Panc1 (cell line): Measurements from ENCODE around the gene GRID2.

Source experiments
- TF ChIP-seq, protein P1 (sequence below), 2 experiments: IDR thresholded peaks; 2 replicates each; pipeline ENCODE4 v1.6.1; 2011 to 2012; ENCODE audit warnings: low read depth in 2 of 2, control low read depth in 1 of 2, low read length in 1 of 2, mild to moderate bottlenecking in 1 of 2, moderate library complexity in 1 of 2; ENCODE audit not compliant: insufficient read depth in 1 of 2
- TF ChIP-seq, protein P2 (sequence below): fragments of 450-650 bp; IDR thresholded peaks from 2 replicates; pipeline ENCODE4 v1.5.1; 2017; ENCODE audit warnings: mild to moderate bottlenecking

DNA sequence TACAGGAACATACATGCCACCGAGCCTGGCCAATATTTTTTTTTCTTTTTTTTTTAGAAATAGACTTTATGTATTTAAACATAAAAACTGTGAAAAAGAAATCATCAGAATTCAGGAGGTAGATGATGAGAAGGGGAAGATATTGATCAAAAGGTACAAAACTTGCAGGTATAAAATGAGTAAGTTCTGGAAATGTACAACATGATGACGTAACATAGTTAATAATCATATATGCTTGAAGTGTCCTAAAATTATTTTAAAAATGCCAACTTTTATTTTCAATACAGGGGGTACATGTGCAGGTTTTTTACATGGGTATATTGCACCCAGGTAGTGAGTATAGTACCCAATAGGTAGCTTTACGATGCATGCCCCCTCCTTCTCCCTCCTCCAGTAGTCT, 337.6 kb downstream of the GRID2 start:
- TF ChIP-seq, protein P1, sequence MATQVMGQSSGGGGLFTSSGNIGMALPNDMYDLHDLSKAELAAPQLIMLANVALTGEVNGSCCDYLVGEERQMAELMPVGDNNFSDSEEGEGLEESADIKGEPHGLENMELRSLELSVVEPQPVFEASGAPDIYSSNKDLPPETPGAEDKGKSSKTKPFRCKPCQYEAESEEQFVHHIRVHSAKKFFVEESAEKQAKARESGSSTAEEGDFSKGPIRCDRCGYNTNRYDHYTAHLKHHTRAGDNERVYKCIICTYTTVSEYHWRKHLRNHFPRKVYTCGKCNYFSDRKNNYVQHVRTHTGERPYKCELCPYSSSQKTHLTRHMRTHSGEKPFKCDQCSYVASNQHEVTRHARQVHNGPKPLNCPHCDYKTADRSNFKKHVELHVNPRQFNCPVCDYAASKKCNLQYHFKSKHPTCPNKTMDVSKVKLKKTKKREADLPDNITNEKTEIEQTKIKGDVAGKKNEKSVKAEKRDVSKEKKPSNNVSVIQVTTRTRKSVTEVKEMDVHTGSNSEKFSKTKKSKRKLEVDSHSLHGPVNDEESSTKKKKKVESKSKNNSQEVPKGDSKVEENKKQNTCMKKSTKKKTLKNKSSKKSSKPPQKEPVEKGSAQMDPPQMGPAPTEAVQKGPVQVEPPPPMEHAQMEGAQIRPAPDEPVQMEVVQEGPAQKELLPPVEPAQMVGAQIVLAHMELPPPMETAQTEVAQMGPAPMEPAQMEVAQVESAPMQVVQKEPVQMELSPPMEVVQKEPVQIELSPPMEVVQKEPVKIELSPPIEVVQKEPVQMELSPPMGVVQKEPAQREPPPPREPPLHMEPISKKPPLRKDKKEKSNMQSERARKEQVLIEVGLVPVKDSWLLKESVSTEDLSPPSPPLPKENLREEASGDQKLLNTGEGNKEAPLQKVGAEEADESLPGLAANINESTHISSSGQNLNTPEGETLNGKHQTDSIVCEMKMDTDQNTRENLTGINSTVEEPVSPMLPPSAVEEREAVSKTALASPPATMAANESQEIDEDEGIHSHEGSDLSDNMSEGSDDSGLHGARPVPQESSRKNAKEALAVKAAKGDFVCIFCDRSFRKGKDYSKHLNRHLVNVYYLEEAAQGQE (IDR thresholded peaks at IDR 0.05; ENCODE audit: insufficient read depth in 1 of 2, low read depth in 2 of 2, low read length in 1 of 2): no peak
- TF ChIP-seq, protein P2, sequence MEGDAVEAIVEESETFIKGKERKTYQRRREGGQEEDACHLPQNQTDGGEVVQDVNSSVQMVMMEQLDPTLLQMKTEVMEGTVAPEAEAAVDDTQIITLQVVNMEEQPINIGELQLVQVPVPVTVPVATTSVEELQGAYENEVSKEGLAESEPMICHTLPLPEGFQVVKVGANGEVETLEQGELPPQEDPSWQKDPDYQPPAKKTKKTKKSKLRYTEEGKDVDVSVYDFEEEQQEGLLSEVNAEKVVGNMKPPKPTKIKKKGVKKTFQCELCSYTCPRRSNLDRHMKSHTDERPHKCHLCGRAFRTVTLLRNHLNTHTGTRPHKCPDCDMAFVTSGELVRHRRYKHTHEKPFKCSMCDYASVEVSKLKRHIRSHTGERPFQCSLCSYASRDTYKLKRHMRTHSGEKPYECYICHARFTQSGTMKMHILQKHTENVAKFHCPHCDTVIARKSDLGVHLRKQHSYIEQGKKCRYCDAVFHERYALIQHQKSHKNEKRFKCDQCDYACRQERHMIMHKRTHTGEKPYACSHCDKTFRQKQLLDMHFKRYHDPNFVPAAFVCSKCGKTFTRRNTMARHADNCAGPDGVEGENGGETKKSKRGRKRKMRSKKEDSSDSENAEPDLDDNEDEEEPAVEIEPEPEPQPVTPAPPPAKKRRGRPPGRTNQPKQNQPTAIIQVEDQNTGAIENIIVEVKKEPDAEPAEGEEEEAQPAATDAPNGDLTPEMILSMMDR: no peak
